PC-9 (cell line): ENCODE results near the gene LRRC28. TPM values are rescaled to one million over a fixed set of nuclear protein-coding genes. Genes with fewer than 3 reads are reported as not detected.

Experiments
- BruUV-seq: library from RNA; stranded (reverse); fragments of 400-500 nt; replicated peaks from 2 replicates; lab custom pipeline; 2021; lab: Mats Ljungman, UMichigan
- CTCF ChIA-PET: fragments of 300-600 bp; sonication (Branson Sonifier 250); formaldehyde crosslinking; loops from one replicate; lab custom pipeline; 2022; ENCODE audit warnings: antibody characterized with exemption; lab: Charles Lee
- POLR2A ChIA-PET: fragments of 300-600 bp; sonication (Branson Sonifier 250); formaldehyde crosslinking; loops from one replicate; lab custom pipeline; 2022; ENCODE audit warnings: antibody characterized with exemption; ENCODE audit not compliant: unreplicated experiment; lab: Charles Lee
- DNase-seq, 2 experiments: peaks; one replicate each; pipeline versions ENCODE4 v3.0.0 to v3.0.0-alpha.2; 2015 to 2022; ENCODE audit warnings: mixed read lengths in 1 of 2
- H2AFZ ChIP-seq: fragments of 200-600 bp; sonication (generic); 2 replicates; pipeline ENCODE4 v1.8.1; 2017; ENCODE audit warnings: antibody characterized with exemption
- H3F3A ChIP-seq: fragments of 200-600 bp; sonication (generic); 2 replicates; pipeline ENCODE4 v1.8.1; 2017; ENCODE audit warnings: antibody characterized with exemption, mild to moderate bottlenecking, low read depth; ENCODE audit not compliant: insufficient read depth
- H3K27ac ChIP-seq: fragments of 200-600 bp; sonication (generic); 2 replicates; pipeline ENCODE4 v1.6.1; 2016; ENCODE audit warnings: mixed run types
- H3K27me3 ChIP-seq: fragments of 200-600 bp; sonication (generic); 2 replicates; pipeline ENCODE4 v1.6.1; 2016; ENCODE audit warnings: low read depth, mixed run types; ENCODE audit not compliant: insufficient read depth
- H3K36me3 ChIP-seq: fragments of 200-600 bp; sonication (generic); 2 replicates; pipeline ENCODE4 v1.6.1; 2016; ENCODE audit warnings: low read depth, mixed run types
- H3K4me1 ChIP-seq: fragments of 200-600 bp; sonication (generic); replicated peaks from 2 replicates; pipeline ENCODE4 v1.6.1; 2016; ENCODE audit warnings: mixed run types; ENCODE audit not compliant: insufficient read depth
- H3K4me2 ChIP-seq: fragments of 200-600 bp; sonication (generic); 2 replicates; pipeline ENCODE4 v1.6.1; 2017; ENCODE audit warnings: mixed run types
- H3K4me3 ChIP-seq: fragments of 200-600 bp; sonication (generic); 2 replicates; pipeline ENCODE4 v1.6.1; 2016; ENCODE audit warnings: mixed run types
- H3K79me2 ChIP-seq: fragments of 200-600 bp; sonication (generic); 2 replicates; pipeline ENCODE4 v1.6.1; 2017; ENCODE audit warnings: low read depth, mixed run types
- H3K9me2 ChIP-seq: fragments of 200-600 bp; sonication (generic); 2 replicates; pipeline ENCODE4 v1.8.1; 2017; ENCODE audit warnings: mild to moderate bottlenecking; ENCODE audit not compliant: insufficient read depth
- H3K9me3 ChIP-seq: fragments of 200-600 bp; sonication (generic); 2 replicates; pipeline ENCODE4 v1.8.1; 2016; ENCODE audit warnings: low read depth; ENCODE audit not compliant: insufficient read depth
- H4K20me1 ChIP-seq: fragments of 200-600 bp; sonication (generic); 2 replicates; pipeline ENCODE4 v1.8.1; 2017; ENCODE audit not compliant: insufficient read depth
- CTCF ChIP-seq: fragments of 200-600 bp; sonication (generic); conservative IDR thresholded peaks from 2 replicates; pipeline ENCODE4 v1.6.1; 2017; ENCODE audit warnings: mixed run types, antibody characterized with exemption, mild to moderate bottlenecking, moderate library complexity
- EZH2 ChIP-seq: fragments of 200-600 bp; sonication (generic); IDR thresholded peaks from 2 replicates; pipeline ENCODE4 v1.8.0; 2017; ENCODE audit warnings: antibody characterized with exemption, low read depth
- intact Hi-C: fragments of 100-400 bp; cut with micrococcal nuclease; formaldehyde crosslinking; loops from one replicate; pipeline ENCODE4 v1.10.0; 2022; ENCODE audit not compliant: unreplicated experiment
- total RNA-seq: library from RNA; stranded (reverse); gene quantifications from 2 replicates; pipeline ENCODE4 v1.2.3, GENCODE V29; 2021

Gene LRRC28
- total RNA-seq, 1 experiment from 2014 or later: 13.5 TPM

GRCh38 chr15:99406716-99407487, 155.6 kb downstream of the LRRC28 start:
- no peak overlapping the region for H3K27ac ChIP-seq
- intact Hi-C loops: no loop called here
- H3K9me2 ChIP-seq: no peaks in the 10 kb centered on the region
- ChIA-PET CTCF (no interaction called here), POLR2A (no interaction called here)
- no peaks in the 10 kb centered on the region for H3K79me2 ChIP-seq
- TF ChIP-seq CTCF: no peak
- no peak for TF ChIP-seq EZH2
- H3K4me3 ChIP-seq: no peak overlapping the region
- no peaks in the 10 kb centered on the region for H3K27me3 ChIP-seq
- H3K4me1 ChIP-seq: no peaks in the 10 kb centered on the region
- H2AFZ ChIP-seq: no peak overlapping the region
- H3F3A ChIP-seq: no peaks in the 10 kb centered on the region
- BruUV-seq: no TSS peak
- H3K36me3 ChIP-seq: no peaks in the 10 kb centered on the region
- H4K20me1 ChIP-seq: no peaks in the 10 kb centered on the region
- no peaks in the 10 kb centered on the region for H3K9me3 ChIP-seq
- DNase-seq: no peak
- no peak overlapping the region for H3K4me2 ChIP-seq

- BruUV-seq: no TSS peak
- H3K79me2 ChIP-seq: no peaks in the 10 kb centered on the region
- CTCF ChIA-PET: no interaction called here
- no peaks in the 10 kb centered on the region for H3K36me3 ChIP-seq
- H3K4me1 ChIP-seq: no peaks in the 10 kb centered on the region
- TF ChIP-seq EZH2 (no peak), CTCF (no peak)
- no peaks in the 10 kb centered on the region for H3K9me2 ChIP-seq
- no peaks in the 10 kb centered on the region for H3K9me3 ChIP-seq
- intact Hi-C loops: loop anchor here (1.0 to 2.0 kb wide), 2 partner anchors 121 to 157 kb away; partner anchors contain the start of gene MEF2A
- no peak overlapping the region for H3K4me2 ChIP-seq
- no peak overlapping the region for H3K27ac ChIP-seq
- no peak for DNase-seq
- H4K20me1 ChIP-seq: no peaks in the 10 kb centered on the region
- H2AFZ ChIP-seq: no peak overlapping the region
- no peaks in the 10 kb centered on the region for H3F3A ChIP-seq
- no peaks in the 10 kb centered on the region for H3K27me3 ChIP-seq
- POLR2A ChIA-PET: no interaction called here
- H3K4me3 ChIP-seq: no peak overlapping the region
Observed at GRCh38 chr15:99407716-99408115, 156.4 kb downstream of the LRRC28 start.

DNA sequence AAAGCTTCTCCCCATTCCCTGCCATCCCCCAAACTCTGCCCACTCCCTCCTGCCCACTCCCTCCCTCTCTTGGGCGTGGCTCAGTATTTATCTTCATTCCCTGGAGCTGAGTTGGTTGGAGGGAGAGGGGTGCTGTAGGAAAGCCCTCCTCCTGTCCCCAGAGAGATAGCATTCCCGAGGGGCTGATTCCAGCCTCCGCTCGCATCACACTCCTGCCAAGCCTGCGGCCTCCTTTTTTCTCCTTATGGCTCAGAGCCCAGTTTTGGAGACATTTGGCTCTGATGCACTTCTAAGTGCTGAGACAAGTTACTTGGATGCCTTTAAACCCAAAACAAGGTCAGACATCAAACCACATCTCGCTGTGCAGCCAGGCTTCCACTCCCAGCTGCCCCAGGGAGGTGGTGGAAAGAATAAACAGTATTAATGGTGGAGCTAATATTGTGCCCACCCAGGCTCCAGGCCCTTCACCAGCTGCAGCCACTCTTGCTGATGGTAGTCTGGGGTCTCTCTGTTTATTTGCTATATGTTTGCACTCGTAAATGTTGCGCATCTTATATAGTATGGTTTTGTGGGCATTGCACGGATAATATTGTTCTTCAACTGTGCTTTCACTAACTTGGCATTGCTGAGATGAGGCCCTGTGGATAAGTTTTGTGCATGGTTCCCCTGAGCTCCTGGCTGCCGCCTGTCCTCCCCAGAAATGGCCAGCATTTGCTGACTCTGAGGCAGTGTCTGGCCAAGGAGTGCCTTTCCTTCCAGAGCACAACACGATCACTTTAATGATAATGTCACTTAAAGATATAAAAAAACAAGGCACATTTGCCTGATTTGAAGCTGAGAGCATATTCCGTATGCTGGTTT, 157.2 kb downstream of the LRRC28 start:
- no peak overlapping the region for H3K4me2 ChIP-seq

More for the DNA sequence above, 157.2 kb downstream of the LRRC28 start:
- no TSS peak for BruUV-seq
- Histone ChIP-seq H3K27ac (no peak overlapping the region), H3K4me3 (no peak overlapping the region), H3K9me3 (no peaks in the 10 kb centered on the region), H3K4me1 (no peaks in the 10 kb centered on the region), H2AFZ (no peak overlapping the region), H3K79me2 (no peaks in the 10 kb centered on the region), H3K27me3 (no peaks in the 10 kb centered on the region), H3K9me2 (no peaks in the 10 kb centered on the region), H4K20me1 (no peaks in the 10 kb centered on the region), H3K36me3 (no peaks in the 10 kb centered on the region), H3F3A (no peaks in the 10 kb centered on the region)
- DNase-seq: no peak
- POLR2A ChIA-PET: no interaction called here
- no peak for TF ChIP-seq CTCF
- no peak for TF ChIP-seq EZH2
- intact Hi-C loops: loop anchor here (1.0 to 2.0 kb wide), 3 partner anchors 122 to 296 kb away; partner anchors contain the start of gene MEF2A
- CTCF ChIA-PET: interaction anchor here (1.2 to 2.0 kb wide), 3 partner anchors 96 to 348 kb away, joined by 3 to 22 read pairs (median 5); no protein-coding TSS in a partner anchor
